Sigmoid colon (tissue), 7 donors: ENCODE measurements around the gene DNAJC30. TPM values are rescaled to one million over a fixed set of nuclear protein-coding genes. Genes with fewer than 3 reads are reported as not detected.

Source experiments
- DNase-seq: peaks from one replicate; pipeline ENCODE4 v3.0.0-alpha.2; 2019
- H3K27ac ChIP-seq, 4 donors: fragments of 200-600 bp; sonication (generic); one replicate each; pipeline ENCODE4 v1.5.1; 2016 to 2019; ENCODE audit warnings: mild to moderate bottlenecking in 1 of 4
- H3K27me3 ChIP-seq, 3 donors: fragments of 200-600 bp; sonication (generic); one replicate each; pipeline ENCODE4 v1.5.1; 2019; ENCODE audit warnings: mild to moderate bottlenecking in 1 of 3
- H3K36me3 ChIP-seq, 4 donors: fragments of 200-600 bp; sonication (generic); one replicate each; pipeline ENCODE4 v1.5.1; 2016 to 2019
- H3K4me1 ChIP-seq, 4 donors: fragments of 200-600 bp; sonication (generic); one replicate each; pipeline ENCODE4 v1.5.1; 2017 to 2019
- H3K4me3 ChIP-seq, 4 donors: fragments of 200-600 bp; sonication (generic); one replicate each; pipeline ENCODE4 v1.5.1; 2017 to 2019; ENCODE audit warnings: mild to moderate bottlenecking in 2 of 4, moderate library complexity in 1 of 4
- H3K9me3 ChIP-seq, 4 donors: fragments of 200-600 bp in 3 of 4; sonication (generic) in 3 of 4; one replicate each; pipeline versions ENCODE4 v1.5.1 to v1.6.1; 2013 to 2019
- EP300 ChIP-seq, 4 donors: sonication (generic); formaldehyde crosslinking; IDR thresholded peaks; one replicate each; pipeline ENCODE4 v1.6.1; 2017; ENCODE audit warnings: antibody characterized with exemption in 4 of 4
- POLR2A ChIP-seq, 2 donors: fragments of 450-650 bp; IDR thresholded peaks; one replicate each; pipeline ENCODE4 v1.6.1; 2016; ENCODE audit warnings: antibody characterized with exemption in 2 of 2, mild to moderate bottlenecking in 2 of 2, moderate library complexity in 2 of 2
- POLR2AphosphoS5 ChIP-seq, 4 donors: sonication (generic); formaldehyde crosslinking; IDR thresholded peaks; one replicate each; pipeline ENCODE4 v1.6.1; 2017; ENCODE audit warnings: antibody characterized with exemption in 4 of 4
- WGBS, 2 donors: extraction: QIAGEN DNeasy Blood & Tissue Kit; methylation state at CpG; one replicate each; pipeline ENCODE4 v1.1.7; 2013; 5-methylcytosine and 5-hydroxymethylcytosine counted together
- intact Hi-C: fragments of 100-400 bp; cut with DNase I; formaldehyde crosslinking; loops from one replicate; pipeline ENCODE4 v1.15.1; 2023
- polyA plus RNA-seq, 3 donors: library from polyadenylated mRNA; stranded (reverse); fragments of 200-250 nt; gene quantifications; one replicate each; pipeline ENCODE4 v1.2.3, GENCODE V29; 2013
- total RNA-seq, 4 donors: library from RNA; depleted of rRNA; stranded (reverse); fragments of >200 nt; gene quantifications; one replicate each; pipeline ENCODE4 v1.1.0, GENCODE V29; 2016
- TF ChIP-seq, protein P1 (sequence below), 4 experiments: fragments of 450-650 bp in 3 of 4; fragments of 200-600 bp in 1 of 4; IDR thresholded peaks; one replicate each; pipeline ENCODE4 v1.5.1; 2016 to 2019; ENCODE audit warnings: antibody characterized with exemption in 4 of 4, mild to moderate bottlenecking in 3 of 4, moderate library complexity in 2 of 4
- donor health status: healthy with polysubstance abuse.
- donor health status: Bipolar disorder and iron deficiency.
- donor health status: healthy.

The DNAJC30 gene
- total and polyA plus RNA-seq, 7 donors: 3.3 to 9.4 (median 6.6) TPM

DNA sequence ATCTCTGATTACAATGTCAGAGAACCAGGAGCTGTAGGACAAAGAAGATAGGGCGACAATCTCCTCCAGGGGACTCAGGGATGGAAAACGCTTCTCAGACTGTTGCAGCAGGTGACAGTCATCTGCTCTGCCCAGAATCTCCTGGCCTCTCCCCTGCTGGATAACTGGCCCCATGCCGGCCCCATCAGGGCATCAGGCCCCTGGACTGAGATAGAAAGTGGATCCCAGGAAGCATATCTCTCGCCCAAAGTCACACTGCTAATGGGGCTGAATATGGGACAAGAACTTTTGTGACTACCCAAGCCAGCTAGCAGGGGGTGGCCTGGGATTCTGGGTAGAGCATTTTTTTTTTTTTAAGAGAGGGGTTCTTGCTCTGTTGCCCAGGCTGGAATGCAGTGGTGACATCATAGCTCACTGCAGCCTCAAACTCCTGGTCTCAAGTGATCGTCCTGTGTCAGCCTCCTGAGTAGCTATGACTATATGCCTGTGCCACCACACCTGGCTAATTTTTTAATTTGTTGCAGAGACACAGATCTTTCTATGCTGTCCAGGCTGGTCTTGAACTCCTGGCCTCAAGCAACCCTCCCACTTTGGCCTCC is 38.5 kb downstream of the DNAJC30 start:
- 73 to 77% methylated on average over 5 of the region's 5 CpGs for WGBS, 2 donors
- Histone ChIP-seq H3K36me3 (no peaks in the 10 kb centered on the region), H3K9me3 (peaks cover 0 to 5% (median 2%) of the 10 kb centered on the region in 4 donors), H3K4me1 (peaks cover 0 to 11% (median 10%) of the 10 kb centered on the region in 4 donors), H3K27me3 (peaks cover 15 to 63% (median 26%) of the 10 kb centered on the region in 3 donors), H3K27ac (no peak overlapping the region), H3K4me3 (no peak overlapping the region)
- TF ChIP-seq POLR2A (IDR thresholded peaks at IDR 0.05) (no peak), EP300 (IDR thresholded peaks at IDR 0.05) (no peak), POLR2AphosphoS5 (IDR thresholded peaks at IDR 0.05) (no peak)
- TF ChIP-seq, protein P1, sequence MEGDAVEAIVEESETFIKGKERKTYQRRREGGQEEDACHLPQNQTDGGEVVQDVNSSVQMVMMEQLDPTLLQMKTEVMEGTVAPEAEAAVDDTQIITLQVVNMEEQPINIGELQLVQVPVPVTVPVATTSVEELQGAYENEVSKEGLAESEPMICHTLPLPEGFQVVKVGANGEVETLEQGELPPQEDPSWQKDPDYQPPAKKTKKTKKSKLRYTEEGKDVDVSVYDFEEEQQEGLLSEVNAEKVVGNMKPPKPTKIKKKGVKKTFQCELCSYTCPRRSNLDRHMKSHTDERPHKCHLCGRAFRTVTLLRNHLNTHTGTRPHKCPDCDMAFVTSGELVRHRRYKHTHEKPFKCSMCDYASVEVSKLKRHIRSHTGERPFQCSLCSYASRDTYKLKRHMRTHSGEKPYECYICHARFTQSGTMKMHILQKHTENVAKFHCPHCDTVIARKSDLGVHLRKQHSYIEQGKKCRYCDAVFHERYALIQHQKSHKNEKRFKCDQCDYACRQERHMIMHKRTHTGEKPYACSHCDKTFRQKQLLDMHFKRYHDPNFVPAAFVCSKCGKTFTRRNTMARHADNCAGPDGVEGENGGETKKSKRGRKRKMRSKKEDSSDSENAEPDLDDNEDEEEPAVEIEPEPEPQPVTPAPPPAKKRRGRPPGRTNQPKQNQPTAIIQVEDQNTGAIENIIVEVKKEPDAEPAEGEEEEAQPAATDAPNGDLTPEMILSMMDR (IDR thresholded peaks at IDR 0.05): no peak
- intact Hi-C loops: no loop called here
- no peak for DNase-seq

DNA sequence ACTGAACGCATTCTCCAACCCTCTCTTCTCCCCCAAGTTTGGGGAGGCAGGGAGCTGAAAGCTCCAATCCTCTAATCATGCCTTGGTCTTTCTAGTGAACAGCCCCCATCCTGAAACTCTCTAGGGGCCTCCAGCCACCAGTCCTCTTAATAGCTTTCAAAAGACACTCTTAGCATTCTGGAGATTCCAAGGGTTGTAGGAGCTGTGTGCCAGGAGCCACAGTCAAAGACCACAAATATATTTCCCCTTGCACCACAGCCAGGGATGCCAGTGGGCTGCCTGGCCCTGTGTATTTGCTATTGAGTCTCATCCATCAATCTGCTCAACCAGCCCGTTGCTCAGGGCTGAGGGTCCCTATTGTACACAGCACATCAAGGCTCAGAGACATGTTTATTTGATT is 40.4 kb downstream of the DNAJC30 start:
- Histone ChIP-seq H3K4me1 (peaks cover 0 to 6% (median 5%) of the 10 kb centered on the region in 4 donors), H3K27ac (no peak overlapping the region), H3K4me3 (no peak overlapping the region), H3K9me3 (peaks cover 0 to 5% (median 2%) of the 10 kb centered on the region in 4 donors), H3K27me3 (peaks cover 11 to 45% (median 17%) of the 10 kb centered on the region in 3 donors), H3K36me3 (no peaks in the 10 kb centered on the region)
- TF ChIP-seq, protein P1 (IDR thresholded peaks at IDR 0.05): no peak
- no peak for TF ChIP-seq POLR2AphosphoS5 (IDR thresholded peaks at IDR 0.05)
- no peak for TF ChIP-seq POLR2A (IDR thresholded peaks at IDR 0.05)
- TF ChIP-seq EP300 (IDR thresholded peaks at IDR 0.05): no peak
- 83 to 84% methylated on average over 2 of the region's 2 CpGs for WGBS, 2 donors
- intact Hi-C loops: no loop called here
- DNase-seq: no peak

DNA sequence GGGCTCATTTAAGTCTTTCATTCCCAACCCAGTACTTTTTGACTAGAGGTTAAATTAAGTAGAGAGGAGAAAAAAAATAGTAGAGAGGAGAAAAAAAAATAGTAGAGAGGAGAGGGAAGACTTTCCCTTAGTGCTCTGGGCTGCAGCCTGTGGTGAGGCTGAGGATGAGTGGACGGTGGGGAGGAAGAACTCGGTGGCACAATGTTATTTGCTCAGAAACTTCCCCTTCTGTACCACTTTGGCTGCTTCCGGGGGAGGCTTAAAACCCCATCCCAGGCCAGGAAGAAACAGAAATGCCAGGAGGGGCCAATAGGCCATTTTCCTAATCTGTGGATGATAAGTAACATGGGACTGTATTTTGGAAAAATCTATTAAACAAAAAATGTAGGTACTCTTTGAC is 44.3 kb downstream of the DNAJC30 start:
- TF ChIP-seq, protein P1 (IDR thresholded peaks at IDR 0.05): no peak
- TF ChIP-seq POLR2A (IDR thresholded peaks at IDR 0.05) (no peak), EP300 (IDR thresholded peaks at IDR 0.05) (no peak), POLR2AphosphoS5 (IDR thresholded peaks at IDR 0.05) (no peak)
- intact Hi-C loops: no loop called here
- Histone ChIP-seq H3K9me3 (peaks cover 0 to 5% (median 2%) of the 10 kb centered on the region in 4 donors), H3K27me3 (peaks cover 0 to 8% (median 0%) of the 10 kb centered on the region in 3 donors), H3K36me3 (no peaks in the 10 kb centered on the region), H3K27ac (no peak overlapping the region), H3K4me3 (no peak overlapping the region), H3K4me1 (peaks cover 0 to 9% (median 0%) of the 10 kb centered on the region in 4 donors)
- no peak for DNase-seq
- WGBS, 2 donors: 38 to 73% methylated on average over 3 of the region's 3 CpGs

DNA sequence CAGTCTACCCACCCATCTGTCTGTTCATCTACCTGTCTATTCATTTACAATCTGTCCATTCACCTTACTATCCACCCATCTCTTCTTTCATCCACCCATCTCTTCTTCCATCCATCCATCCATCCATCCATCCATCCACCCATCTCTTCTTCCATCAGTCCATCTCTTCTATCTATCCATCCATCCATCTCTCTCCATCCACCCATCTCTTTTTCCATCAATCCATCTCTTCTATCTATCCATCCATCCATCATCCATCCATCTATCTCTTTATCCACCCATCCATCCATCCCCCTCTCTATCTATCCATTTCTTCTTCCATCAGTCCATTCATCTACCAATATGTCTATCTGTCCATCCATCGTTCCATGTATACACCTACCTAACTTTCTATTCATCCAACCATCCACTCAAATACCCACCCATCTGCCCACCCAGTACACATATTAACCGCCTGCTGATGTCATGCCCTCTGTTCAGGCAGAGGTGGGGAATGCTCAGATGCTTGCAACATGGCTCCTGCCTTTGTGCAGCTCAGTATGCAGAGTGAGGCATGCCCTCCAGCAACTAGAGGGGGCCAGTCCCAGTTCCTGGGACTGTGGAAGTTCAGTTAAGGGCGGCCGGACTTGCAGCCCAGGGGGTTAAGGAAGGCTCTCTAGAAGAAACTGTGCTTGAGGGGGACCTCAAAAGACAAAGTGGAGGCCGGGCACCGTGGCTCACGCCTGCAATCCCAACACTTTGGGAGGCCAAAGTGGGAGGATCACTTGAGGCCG is 47.6 kb downstream of the DNAJC30 start:
- TF ChIP-seq POLR2A (IDR thresholded peaks at IDR 0.05): no peak
- no peak for TF ChIP-seq EP300 (IDR thresholded peaks at IDR 0.05)
- TF ChIP-seq POLR2AphosphoS5 (IDR thresholded peaks at IDR 0.05): no peak
- TF ChIP-seq, protein P1 (IDR thresholded peaks at IDR 0.05): no peak
- H3K4me3 ChIP-seq: no peak overlapping the region
- H3K9me3 ChIP-seq: no peaks in the 10 kb centered on the region
- H3K4me1 ChIP-seq: peaks cover 0 to 9% (median 0%) of the 10 kb centered on the region in 4 donors
- 86 to 88% methylated on average over 8 of the region's 8 CpGs for WGBS, 2 donors
- peaks cover 0 to 18% (median 0%) of the 10 kb centered on the region in 3 donors for H3K27me3 ChIP-seq
- H3K27ac ChIP-seq: no peak overlapping the region
- H3K36me3 ChIP-seq: no peaks in the 10 kb centered on the region
- DNase-seq: no peak
- intact Hi-C loops: no loop called here
